NK-92 (cell line): ENCODE data around the gene GPX2.

Experiments
- DNase-seq: peaks from one replicate; lab custom pipeline; 2025; ENCODE audit not compliant: unreplicated experiment; lab: John Stamatoyannopoulos, UW

The GPX2 gene

DNA sequence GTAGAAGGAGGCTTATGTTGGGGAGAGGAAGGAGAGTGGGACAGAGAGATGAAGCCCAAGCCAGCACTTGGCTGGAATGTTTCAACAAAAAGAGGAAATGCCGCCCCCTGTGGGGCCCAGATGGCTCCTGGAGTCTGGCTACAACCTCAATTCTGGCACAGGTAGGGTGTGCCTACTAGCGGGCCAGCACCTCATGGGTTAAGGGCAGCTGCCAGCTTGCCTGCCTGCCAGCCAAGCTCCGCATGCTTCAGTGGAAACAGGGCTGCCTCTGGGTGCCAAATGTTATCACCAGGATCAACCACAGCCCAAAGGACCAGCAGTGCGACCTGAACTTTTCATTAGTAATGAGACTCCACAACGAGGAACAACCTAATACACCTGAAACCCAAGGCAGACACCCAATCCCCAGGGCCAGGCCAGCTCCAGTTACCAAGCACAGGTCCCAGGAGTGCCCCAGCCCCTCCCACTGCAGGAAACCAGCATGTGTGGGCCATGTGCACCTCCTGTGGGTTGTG, 18.3 kb upstream of the GPX2 start:
- DNase-seq: no peak

DNA sequence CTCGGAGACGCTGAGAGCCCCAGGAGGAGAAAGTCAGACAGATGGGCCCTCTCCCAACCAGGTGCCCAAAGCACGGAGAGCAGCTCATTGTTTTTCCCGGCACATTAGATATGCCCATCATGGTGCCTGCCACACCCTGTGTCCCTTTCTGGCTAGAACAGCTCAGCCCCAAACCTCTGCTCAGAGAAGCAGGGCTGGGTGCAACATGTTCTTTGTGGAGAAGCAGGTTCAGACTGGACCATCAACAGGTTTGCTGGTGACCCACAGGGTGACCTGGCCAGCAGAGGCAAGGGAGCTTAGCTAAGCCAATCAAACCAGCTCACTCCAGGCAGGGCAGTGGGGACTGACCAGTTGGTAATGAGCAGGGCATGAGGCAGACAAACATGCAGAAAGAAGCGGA, 16.2 kb upstream of the GPX2 start:
- DNase-seq: no peak

DNA sequence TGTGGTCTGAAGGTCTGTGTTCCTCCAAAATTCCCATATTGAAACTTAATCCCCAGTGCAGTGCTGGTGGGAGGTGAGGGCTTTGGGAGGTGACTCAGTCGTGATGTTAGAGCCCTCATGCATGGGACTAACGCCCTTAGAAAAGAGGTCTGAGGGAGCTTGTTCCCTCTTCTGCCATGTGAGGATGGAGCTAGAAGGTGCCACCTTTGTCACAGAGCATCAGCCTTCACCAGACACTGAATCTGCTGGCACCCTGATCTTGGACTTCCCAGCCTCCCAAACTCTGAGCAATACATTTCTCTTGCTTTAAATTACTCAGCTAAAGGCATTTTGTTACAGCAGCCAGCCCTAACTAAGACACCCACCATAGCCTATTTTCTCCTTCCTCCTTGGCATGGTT, 15.7 kb upstream of the GPX2 start:
- DNase-seq: no peak

DNA sequence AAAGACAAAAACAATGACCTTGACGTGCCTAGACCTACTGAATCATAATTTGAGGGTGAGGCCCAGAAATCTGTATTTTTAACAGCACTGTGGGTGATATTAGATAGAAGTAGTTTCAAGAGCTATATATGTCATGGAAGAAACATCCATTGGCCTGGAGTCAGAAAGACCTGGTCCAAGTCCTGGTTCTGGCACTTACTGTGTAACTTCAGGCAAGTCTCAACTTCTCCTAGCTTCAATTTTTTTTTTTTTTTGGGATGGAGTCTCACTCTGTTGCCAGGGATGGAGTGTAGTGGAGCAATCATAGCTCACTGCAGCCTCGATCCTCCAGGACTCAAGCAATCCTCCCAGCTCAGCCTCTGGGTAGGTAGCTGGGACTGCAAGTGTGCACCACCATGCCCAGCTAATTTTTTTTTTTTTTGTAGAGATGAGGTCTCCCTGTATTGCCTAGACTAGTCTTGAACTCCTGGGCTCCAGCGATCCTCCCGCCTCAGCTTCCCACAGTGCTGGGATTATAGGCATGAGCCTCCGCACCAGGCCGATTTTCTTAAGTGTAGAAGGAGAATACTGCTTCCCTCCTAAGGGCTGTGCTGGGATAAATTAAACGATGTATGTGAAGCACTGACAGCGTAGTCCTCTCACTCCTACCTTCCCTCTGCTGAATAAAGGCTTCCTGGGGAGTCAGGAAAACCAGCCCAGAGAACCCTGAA, 14.3 kb upstream of the GPX2 start:
- DNase-seq: no peak

DNA sequence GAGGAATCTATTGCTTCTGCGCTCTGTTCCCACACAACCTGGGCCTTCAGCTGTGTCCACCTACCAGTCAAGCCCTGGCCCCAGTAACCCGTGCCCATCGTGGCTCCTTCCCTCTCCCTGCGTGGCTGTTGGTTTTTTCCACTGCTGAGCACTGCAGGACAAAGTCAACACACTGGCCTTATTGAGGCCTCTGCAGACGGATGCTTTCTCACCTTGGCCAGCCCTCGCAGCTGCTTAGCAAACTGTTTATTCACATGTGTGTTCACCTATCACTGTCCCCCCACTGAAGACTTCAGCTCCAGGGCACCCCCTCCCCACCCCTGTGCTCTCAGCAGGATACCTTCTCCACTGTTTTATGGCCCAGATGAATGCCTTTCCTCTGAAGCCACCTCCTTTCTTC, 12.8 kb upstream of the GPX2 start:
- no peak for DNase-seq

DNA sequence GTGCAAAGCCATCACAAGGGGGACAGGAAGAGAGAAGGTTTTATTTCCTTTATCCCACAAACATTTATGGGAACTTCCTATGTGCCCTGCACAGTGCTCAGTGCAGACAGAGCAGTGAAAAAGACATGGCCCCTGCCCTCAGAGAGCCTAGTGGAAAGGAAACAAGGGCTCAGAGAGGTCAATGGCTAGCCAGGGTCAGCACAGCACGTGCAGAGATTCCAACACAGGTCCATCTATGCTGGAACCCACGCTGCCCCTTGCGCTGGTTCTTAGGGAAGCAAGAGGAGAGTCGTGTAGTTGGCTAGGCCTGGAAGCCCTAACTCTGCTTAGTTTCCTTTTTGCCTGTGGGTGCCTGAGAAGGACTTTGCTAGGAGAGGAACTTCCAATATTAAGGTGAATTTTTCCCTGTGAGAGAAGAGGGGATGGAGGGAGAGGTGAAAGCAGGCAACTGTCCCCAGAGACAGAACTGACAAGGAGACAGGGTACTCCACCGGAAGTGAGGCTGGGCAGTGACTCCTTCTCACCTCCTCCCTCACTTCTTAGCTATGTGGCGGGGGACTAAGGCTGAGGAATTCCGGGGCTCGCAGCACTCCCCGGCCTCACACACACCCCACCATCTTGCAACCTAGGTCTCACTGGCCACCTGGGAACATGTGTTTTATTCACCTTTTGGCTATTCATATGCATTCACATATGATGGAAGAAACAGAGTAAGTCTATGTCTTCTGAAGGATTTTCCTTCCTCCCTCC, 12.1 kb upstream of the GPX2 start:
- DNase-seq: no peak

DNA sequence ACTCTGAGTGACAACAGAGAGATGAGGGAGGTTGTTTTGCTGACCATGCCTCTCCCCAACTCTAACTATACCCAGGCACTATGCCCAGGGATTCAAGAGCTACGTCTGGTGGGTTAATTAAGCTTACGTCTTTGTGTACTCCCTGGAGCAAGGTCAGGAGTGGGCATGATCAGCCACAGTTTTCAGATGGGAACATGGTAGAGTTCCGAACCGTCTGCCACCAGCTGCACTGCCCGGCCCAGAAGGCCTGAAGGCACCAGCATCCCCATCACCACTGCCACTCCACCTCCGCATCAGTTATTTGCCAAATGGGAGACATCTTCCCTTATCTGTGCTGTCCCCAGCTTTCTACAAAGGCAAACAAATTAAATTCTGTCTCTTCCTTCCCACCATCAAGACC, 11.1 kb upstream of the GPX2 start:
- DNase-seq: no peak

DNA sequence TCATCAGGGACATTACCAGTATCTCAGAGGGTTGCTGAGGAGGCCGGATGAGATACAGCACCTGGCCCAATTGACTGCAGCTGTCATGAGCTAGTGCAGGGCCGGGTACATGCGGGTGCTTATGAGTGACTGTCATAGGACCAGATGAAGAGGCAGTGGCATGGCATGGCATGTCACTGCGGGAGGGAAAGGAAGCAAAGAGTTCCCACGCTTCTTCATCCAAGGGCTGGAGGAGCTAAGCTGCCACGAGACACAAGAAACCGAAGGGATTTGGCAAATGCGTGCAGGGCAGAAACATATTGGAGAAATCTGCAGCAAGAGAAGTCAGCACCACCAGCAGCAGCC, 10.7 kb upstream of the GPX2 start:
- DNase-seq: no peak

DNA sequence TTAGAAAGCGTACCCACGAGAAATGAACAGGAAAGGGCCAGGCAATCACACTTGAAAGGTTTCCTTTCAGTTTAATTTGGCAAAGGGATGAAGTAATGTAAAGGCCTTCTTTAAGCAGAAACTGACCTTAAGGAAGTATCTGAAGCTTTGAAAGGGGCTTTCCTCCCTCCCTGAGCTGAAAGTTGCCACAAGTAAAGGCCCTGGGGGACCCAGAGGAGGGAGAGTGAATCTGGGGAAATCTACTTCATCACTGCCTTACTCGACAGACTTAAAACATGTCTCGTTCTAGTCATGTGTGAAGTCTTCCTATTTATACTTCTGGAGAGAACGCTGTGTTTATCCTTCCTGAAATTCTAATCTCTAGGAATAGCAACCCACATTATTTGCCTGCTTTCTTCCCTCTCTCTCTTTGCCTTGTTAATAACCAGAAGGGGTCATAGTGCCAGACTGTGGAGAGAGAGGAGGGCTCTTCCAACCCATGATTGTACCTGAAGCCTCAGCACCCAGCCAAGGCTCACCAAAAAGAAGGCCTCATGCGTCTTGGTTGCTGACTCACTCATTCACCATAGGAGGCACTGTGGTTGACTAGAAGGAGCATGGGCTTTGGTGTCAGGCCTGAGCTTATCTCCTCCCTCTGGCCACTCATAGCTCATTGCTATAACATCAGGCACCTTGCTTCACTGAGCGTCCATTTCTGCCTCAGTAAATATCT, 10.2 kb upstream of the GPX2 start:
- DNase-seq: no peak

DNA sequence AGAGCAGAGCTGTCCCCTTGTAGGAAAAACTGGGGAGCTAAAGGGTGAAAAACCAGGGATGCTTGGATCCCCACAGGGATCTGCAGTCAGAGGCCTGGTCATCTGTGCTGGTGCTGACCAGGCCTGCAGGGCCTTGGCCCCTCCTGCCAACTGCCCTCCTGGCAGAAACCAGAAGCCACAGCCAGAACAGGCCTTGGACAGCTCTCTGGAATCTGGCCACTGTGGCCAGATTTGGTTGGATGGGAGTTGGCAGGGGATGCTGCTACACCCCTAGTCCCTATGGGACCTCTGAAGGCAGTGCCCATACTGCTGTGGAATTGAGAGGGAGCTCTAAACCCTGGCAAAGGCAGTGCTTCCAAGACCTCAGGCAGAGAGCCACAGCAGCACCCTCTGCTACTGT, 9.2 kb upstream of the GPX2 start:
- no peak for DNase-seq

DNA sequence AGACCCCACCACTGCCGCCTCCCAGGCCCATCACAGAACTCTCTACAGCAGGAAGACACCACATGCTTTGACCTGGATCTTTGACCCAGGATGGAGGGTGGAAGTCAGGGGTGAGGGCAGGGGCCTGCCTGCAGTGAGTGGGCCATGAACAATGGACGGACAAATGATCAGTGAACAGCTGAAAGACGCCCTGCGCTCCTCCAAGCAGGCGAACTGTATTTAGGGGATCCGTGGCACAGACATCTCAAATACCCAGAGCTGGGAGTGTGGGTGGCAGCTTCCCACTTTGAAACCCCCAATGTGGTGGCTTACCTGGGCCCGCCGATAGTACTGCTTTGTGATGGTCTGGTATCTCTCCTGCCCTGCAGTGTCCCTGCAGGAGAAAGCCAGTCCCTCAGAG, 8.7 kb upstream of the GPX2 start:
- DNase-seq: no peak

DNA sequence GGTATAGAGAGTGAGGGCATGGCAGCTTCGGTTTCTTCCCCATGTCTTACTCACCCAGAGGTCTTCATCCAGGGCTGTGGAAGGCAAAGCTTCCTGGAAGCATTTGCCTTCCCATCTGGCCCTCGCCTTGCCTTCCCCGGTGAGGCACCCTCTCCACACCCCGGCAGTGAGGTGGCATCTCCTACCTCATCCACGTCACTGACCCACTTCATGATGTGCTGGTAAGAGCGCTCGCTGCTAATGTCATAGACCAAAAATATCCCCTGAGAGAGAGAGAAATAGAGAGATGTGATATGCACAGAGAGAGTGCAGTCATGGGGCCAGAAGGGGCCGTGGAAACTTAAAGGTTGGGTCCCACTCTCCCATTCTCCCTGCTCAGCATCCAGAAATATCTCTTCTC, 8.3 kb upstream of the GPX2 start:
- no peak for DNase-seq

DNA sequence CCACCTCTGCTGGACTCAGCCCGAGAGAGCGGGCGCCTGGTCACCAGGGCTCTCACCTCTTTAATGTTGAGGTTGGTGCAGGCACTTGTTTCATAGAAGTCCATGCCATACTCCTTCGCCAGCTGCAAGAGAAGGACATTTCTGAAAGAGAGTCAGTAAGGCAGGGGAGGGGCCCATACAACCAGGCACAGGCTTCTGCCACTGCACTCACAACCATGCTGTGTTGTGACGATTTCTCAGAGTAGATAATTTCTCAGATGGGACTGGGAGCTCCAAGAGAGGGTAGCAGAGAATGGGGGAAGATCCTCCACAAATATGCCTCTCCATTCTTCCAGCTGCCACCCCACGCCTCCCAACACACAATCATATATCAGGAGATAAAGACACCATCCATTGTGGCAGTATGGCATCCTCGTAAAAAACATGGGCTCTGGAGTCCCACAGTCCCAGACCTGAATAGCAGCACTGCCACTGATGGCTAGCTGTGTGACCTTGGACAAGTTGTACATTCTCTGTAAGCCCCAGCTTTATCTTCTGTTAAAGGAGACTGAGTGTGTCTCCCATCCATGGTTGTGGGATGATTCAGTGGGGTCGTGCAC, 6.2 kb upstream of the GPX2 start:
- no peak for DNase-seq

DNA sequence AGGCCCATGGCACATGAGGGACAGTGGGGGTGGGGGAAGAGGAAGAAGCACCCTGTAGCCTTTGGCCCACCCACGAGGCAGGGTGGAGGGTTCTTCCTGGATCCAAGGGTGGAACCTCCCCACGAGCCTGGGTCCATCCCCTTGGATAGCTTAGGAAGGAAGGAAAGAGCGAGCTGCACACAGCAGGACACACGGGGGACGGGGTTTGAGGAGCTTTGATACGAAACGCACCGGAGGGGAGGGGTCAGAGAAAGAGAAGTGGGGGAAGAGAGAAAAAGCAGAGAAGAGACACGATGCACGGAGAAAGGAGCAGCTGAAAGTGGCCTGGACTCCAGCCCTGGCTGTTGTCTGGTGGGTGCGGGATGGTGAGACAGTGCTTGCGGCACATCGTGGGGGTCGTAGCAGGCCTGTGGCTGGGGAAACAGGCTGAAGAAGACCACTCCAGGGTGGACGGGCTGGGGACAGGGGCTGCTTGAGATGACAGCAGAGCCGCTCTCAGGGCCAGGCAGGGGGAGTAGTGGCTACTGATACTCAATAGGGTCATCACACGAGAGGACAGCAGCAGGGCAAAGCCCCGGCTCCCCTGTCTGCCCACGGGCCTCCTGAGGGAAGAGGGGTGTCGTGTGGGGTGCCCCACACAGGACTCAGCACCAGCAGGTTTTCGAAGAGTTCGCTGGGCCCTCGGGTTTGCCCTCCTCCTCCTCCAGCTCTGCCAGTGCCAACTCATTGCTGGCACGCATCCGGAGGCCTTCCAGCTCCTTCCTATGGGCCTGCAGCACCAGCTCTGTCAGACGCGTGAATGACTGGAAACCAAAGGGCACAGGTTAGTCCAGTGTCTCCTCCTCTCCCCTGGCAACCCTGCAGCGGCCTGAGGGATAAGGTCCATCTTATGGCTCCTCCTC, 5.4 kb upstream of the GPX2 start:
- no peak for DNase-seq

DNA sequence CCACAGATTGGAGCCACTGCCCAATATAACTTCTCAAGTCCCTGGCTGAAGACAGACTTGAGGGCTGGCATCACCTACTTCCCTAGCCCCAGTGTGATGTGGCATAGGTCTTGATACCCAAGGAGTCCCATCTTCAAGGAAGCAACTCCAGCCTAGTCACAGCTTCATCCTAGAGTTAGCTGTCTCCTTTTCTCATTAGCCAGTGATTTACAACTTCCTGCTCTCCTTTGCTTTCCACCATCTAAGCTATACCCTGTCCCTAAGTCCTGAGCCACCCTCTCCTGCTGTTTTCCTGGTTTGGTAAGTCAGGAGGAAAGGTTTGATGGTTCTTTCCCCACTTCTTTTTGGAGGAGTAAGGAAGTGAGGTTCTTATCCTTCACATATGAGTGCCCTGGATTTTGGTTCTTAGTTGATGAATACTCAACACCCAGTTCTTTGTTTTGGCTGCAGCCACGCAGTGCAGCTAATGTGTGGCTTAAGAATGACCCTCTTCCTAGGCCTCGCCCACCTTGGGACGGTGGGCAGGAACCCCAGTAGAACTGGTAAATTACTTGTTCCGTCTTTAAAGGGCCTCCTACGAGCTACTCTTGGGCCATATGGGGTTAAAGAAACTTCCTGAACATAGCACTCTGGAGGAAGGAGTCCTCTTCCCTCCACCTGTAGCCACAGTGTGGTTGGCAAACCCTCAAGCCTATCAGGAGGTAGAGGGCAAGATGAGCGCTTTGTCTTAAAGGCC, 3.9 kb upstream of the GPX2 start:
- DNase-seq: no peak

DNA sequence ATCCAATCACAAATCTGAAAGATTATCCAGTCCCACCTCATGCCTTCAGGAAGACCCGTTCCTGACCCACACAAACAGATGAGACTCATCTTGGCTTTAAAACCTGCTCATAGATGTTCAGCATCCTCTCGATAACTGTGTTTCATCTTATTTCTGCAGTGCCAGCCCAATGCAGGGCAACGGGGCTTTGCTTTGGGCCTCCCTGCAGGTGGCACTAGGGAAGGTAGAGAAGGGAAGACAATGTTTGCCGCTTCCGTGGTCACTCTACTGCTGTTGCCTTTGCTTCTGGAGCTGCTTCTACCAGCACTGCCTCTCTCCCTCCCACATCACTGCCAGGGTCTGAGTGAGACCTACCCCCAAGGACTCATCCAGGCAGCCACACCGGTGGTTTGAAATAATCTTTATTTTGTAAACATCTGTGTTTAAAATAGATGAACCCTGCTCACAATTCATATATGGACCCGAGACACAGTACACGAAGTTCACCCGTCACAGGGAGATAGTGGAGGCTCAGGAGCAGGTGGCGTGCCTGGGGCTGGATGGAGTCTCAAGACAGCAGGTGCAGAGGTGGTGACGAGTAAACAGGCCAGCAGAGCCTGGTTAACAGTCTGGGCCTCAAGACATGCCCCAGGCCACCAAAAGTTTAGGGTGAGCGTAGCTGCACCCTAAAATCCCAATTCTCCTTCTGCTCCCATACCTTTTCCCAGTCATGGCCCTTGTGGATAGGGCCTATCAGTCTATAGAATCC, 3.1 kb upstream of the GPX2 start:
- no peak for DNase-seq

DNA sequence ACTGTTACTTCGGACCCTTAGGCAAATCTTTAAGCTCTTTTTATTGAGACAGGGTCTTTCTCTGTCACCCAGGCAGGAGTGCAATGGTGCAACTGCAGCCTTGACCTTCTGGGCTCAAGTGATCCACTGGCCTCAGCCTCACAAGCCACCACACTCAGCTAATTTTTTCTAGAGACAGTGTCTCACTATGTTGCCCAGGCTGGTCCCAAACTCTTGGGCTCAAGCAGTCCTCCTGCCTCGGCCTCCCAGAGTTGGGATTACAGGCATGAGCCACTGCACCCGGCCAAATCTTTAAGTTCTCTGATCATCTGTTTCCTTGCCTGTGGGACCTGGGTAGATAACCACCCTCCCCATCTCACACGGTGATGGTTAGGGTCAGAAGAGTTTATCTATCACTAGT, 2.3 kb upstream of the GPX2 start:
- DNase-seq: no peak

DNA sequence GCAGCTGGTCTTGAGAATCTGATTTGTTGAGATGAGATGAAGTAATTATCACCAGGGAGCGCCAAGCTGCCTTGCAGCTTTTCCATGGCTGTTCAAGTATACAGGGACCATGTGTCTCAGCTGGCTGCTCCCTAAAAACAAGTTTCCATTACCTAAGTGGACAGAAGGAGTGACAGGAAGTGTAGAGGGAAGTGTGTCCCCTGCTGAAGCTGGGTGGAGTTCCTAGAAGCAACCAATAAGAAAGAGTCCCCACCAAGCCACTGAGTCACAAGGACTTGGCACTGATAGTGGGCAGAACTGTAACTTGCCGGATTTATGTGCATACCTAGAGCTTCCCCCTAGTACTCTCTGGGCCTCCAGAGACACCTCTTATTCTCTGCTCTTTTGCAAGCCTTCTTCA, 1.5 kb upstream of the GPX2 start:
- DNase-seq: no peak

DNA sequence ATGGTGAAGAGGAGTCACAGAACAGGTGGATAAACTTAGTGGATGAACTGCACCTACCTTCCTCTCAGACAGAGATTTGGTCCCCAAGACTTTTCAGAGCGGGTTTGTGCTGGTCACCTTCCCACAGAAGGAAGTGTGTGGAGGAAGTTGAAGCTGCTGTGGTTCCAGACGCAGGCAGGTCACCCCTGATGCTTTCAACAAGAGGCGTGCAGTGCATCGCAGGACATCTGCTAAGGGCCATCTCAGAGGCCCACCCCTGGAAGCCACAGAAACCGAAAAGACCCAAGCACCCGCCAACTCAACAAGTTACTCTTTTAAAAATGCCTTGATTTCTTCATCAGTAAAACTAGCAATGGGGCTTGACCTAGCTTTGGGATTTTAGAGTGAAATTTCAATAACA, 1.0 kb upstream of the GPX2 start:
- DNase-seq: no peak
